ENCODE data around the gene DHX15.
A peak's percentile ranks its signal among the peaks of the same experiment; 100 is the strongest.

Gene DHX15

GRCh38 chr4:24584211-24584850, at the start of gene DHX15:
Gene DHX15 (minus strand): TSS chr4:24584554. CDS start chr4:24584393, 161 bp downstream.
- peak; percentile 93 for DNase-seq

- DNase-seq: no peak
Observed at GRCh38 chr4:24632011-24632410, 47.7 kb upstream of the DHX15 start.

GRCh38 chr4:24630937-24631336, 46.6 kb upstream of the DHX15 start:
- no peak for DNase-seq

GRCh38 chr4:24625091-24625490, 40.7 kb upstream of the DHX15 start:
- DNase-seq: no peak

DNA sequence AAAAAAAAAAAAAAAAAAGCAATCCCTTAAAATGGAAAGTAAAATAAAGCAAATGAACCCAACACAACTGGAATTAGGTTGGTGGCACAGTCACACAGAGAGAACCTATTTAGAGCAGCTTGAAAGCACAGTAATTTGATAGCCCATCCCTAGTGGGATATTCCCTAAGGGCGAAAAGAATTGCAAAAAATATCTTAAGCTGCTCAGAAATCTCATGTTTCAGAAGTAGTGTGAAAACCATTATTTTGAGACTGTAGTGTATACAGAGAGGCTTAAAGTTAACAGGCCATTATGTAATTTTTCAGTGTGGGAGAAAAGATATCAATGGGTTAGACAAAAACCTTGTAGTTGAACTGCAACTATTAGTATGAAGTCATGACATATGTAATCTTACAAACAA, 40.0 kb upstream of the DHX15 start:
- no peak for DNase-seq

DNA sequence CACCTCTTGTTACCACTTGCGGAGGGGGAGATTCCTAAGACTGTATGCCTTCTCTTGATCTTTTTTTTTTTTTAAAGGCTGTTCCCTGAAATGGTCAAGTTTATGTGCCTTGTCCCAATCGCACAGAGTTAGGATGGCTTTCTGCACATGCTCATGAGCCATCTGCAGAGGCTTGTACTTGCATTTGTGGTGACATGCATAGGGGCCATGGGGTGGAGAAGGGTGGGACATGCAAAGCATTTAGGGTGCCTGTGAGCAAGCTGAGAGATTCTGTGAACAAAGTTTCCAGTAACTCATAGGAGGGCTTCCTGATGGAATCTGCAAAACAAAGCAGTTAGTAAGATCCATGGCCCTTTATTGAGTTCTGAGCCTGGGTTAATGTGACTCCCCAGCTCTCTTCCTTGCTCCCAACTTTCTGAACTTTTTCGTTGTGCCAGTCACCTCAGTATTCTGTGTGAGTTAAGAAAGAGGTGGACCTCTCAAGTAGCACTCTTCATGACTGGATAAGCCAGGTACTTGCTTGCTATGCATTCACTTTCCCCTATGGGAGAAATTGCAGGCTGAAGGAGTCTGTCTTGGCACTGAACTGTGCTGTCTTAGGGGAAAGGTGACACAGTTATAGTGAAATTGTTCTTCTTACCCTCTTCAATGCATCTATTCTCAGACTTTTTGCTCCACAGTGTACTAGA, 37.9 kb upstream of the DHX15 start:
- no peak for DNase-seq

DNA sequence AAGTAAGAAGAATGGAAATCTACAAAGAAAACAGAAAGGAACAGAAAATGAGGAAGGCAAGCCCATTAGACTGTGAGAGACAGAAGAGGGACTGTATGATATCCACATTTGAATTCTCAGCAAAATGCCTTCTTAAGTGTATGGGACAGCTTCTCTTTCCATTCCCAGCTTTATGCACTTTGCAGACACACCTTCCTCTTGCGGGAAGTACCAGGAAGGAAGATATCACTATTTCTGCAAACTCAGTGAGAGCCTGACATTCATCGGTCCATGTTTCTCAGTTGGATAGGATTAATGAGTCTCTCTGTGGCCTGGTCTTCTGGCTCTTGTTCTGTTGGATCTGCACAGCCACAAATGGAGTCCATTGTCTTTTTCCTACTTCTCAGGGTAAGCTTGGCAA, 31.6 kb upstream of the DHX15 start:
- no peak for DNase-seq

- DNase-seq: no peak
Observed at GRCh38 chr4:24614881-24615280, 30.5 kb upstream of the DHX15 start.

DNA sequence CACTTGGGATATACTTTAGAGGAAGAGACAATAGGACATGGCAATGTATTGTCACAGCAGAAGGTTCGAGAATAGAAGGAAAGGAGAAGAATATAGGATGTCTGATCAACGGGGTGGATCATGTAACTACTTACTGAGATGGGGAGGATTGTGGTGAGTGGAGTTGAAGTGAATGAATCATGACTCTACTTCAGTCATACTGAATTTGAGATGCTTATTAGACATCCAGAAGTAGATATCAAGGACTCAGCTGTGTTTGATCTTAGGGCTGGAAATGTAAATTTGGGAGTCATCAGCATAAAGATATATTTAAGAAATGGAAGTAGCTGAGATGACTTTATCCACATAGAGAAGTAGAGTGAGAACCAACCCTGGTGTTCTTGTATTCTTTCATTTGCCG, 29.1 kb upstream of the DHX15 start:
- no peak for DNase-seq

DNA sequence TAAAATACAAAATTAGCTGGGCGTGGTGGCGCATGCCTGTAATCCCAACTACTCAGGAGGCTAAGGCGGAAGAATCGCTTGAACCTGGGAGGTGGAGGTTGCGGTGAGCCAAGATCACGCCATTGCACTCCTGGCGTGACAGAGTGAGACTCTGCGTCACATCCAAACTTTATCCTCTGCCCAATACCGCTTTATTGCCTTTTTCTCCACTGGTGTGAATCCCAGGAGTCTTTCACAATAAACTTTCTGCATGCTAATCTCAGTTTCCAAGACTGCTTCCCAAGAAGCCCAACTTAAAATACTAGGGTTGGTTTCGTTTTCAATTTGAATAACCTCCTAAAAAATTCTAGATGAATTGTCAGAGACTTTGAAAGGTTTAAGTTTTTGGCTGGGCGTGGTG, 27.2 kb upstream of the DHX15 start:
- no peak for DNase-seq

DNA sequence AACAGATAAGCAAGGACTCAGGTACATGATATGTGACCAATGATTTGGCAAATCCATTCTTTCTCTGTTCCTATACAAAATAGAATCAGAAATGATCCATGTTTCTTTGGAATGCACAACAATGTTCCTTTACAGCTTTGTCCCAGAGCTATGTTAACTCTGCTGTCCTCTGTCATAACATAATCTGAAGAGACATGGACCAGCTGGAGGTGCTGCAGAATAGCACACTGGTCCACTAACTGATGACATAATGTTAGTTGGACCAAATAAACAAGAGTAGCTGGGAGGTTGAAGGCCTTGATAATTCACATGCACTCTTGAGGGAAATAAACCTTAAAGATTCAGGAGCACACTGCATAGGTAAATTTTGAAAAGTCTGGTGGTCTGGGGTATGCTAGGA, 23.0 kb upstream of the DHX15 start:
- DNase-seq: no peak

- no peak for DNase-seq
Observed at GRCh38 chr4:24605216-24605615, 20.9 kb upstream of the DHX15 start.

DNA sequence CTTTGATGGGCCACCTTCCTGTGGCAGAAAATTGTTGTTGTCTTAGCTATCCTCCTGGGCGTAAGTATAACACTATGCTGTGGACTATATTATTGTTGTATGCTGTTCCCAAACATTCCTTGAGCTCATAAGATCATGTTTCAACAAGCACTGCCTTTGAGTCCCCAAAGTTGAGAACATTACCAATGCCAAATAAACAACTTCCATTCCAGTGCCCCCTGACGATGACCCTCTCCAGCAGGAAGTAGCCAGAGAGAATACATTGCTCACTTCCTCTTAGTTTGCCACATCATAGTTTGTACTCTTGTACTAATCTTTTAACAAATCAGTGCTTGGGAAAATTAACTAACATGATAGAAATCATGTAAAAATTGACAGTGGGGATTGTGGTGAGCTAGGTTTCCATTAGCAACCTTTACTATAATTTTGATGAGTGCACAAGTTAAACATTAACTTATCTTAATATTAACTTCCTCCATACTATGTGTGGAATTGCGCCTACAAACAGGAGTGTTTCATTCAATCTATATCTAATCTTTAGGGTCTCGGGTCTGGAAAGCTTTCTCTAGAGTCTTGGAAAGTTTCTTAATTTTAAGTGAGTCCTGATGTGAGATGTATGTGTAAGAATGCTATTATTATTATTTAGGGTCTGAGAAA, 20.3 kb upstream of the DHX15 start:
- DNase-seq: no peak

DNA sequence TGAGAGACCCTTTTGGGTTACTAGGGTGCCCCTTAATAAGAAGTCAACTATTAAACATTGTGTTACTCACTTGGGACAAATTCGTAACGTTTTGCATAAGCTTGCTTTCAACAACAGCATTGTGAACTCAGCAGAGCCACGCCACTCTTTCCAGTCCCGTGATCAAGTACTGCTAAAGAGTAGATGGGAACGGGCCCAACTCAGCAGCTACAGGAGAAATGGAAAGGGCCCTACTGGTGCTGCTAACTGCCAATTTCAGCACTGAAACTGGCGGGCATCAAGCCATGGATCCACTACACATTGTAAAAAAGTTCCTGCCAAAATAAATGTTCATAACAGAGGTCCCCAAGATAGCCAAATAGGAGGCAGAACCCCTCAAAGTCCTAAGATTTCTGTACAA, 19.0 kb upstream of the DHX15 start:
- no peak for DNase-seq

- no peak for DNase-seq
Observed at GRCh38 chr4:24601121-24601520, 16.8 kb upstream of the DHX15 start.

- DNase-seq: no peak
Observed at GRCh38 chr4:24599275-24599674, 14.9 kb upstream of the DHX15 start.

DNA sequence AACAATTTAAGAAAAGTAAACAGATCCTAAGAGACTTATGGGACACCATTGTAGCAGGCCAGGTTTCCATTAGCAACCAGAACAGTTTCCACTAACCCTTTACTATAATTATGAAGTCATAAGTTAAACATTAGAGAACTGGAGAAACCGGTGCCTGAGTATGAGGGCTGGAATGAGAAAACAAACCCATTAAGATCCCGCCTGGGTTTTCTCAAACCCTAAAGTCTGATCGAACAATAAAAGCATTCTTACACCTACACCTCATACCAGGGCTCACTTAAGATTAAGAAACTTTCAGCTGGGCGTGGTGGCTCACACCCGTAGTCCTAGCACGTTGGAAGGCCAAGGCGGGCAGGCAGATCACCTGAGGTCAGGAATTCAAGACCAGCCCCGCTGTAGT, 13.7 kb upstream of the DHX15 start:
- no peak for DNase-seq

- DNase-seq: no peak
Observed at GRCh38 chr4:24595659-24596058, 11.3 kb upstream of the DHX15 start.

DNA sequence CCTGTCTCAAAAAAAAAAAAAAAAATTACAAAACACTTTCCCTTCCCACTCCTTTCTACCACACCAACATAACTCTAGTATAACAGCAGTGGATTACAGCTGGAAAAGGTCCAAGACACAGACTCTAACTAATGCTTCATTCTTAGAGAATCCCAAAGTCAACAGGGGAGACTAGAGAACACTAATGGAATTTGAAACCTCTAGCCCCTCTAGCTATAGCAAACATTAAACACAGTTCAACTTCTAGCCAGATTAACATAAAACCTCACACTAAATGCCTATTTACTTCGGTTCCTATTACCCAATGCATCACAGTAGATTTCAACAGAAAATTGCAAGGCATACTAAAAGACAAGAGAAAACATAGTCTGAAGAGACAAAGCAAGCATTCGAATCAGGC, 10.5 kb upstream of the DHX15 start:
- DNase-seq: no peak

GRCh38 chr4:24589448-24589847, 5.1 kb upstream of the DHX15 start:
- no peak for DNase-seq

GRCh38 chr4:24588216-24588954, 4.0 kb upstream of the DHX15 start:
- no peak for DNase-seq

- peak; percentile 36 for DNase-seq
Observed at GRCh38 chr4:24583451-24584210, 723 bp downstream of the DHX15 start.
